GM04504 (cell line): ENCODE data around the gene PLEKHG5.

Source experiments
- DNase-seq: peaks from one replicate; pipeline ENCODE4 v3.0.0-alpha.2; 2012; ENCODE audit warnings: low read depth

PLEKHG5 gene

GRCh38 chr1:6424619-6425593 is 66.6 kb downstream of the PLEKHG5 start, which contains the start of gene ESPN:
Gene ESPN (plus strand): TSS chr1:6424776. CDS start chr1:6424956, 180 bp downstream.
- no peak for DNase-seq

GRCh38 chr1:6424000-6424565 is 67.4 kb downstream of the PLEKHG5 start:
- DNase-seq, result no peak

GRCh38 chr1:6423321-6423999 is 68.0 kb downstream of the PLEKHG5 start:
- no peak for DNase-seq

- no peak for DNase-seq
Measured at GRCh38 chr1:6421266-6421665, 70.2 kb downstream of the PLEKHG5 start.

GRCh38 chr1:6420454-6421042 is 70.9 kb downstream of the PLEKHG5 start:
- DNase-seq, result no peak

GRCh38 chr1:6419804-6420453 is 71.5 kb downstream of the PLEKHG5 start, which contains the start of gene HES2:
Gene HES2 (minus strand): TSS chr1:6419919. CDS start chr1:6419820, 99 bp downstream.
- DNase-seq, result no peak

- no peak for DNase-seq
Measured at GRCh38 chr1:6419397-6419803, 72.1 kb downstream of the PLEKHG5 start.

GRCh38 chr1:6418668-6419396 is 72.6 kb downstream of the PLEKHG5 start:
- no peak for DNase-seq

GRCh38 chr1:6417961-6418667 is 73.4 kb downstream of the PLEKHG5 start:
- no peak for DNase-seq
